Nephron (organoid): ENCODE data around the gene P3H3.
"Not testable (repeated sequence)": the region's sequence is repeated elsewhere in the genome, so short reads cannot be mapped to it uniquely, and the experiment has no call there.

Source experiments
- H3K27ac Mint-ChIP-seq, 3 experiments: 2 replicates each; pipeline ENCODE4 v1.8.0; 2020; ENCODE audit warnings: mixed read lengths in 3 of 3, mild to moderate bottlenecking in 2 of 3, moderate library complexity in 1 of 3
- H3K27me3 Mint-ChIP-seq: 2 replicates; pipeline ENCODE4 v1.8.0; 2021; ENCODE audit warnings: low read depth, mild to moderate bottlenecking, moderate library complexity, mixed read lengths
- H3K36me3 Mint-ChIP-seq: 2 replicates; pipeline ENCODE4 v1.8.0; 2020; ENCODE audit warnings: low read depth, mixed read lengths
- H3K4me1 Mint-ChIP-seq: 2 replicates; pipeline ENCODE4 v1.8.0; 2020; ENCODE audit warnings: mixed read lengths
- H3K4me3 Mint-ChIP-seq, 3 experiments: 2 replicates each; pipeline ENCODE4 v1.8.0; 2020; ENCODE audit warnings: mild to moderate bottlenecking in 3 of 3, mixed read lengths in 3 of 3, moderate library complexity in 2 of 3
- H3K9me3 Mint-ChIP-seq: 2 replicates; pipeline ENCODE4 v1.8.0; 2020; ENCODE audit warnings: mixed read lengths
- CTCF ChIP-seq, 3 experiments: fragments of 200-600 bp; sonication (generic); IDR thresholded peaks; one replicate each; pipeline ENCODE4 v1.5.0; 2021; ENCODE audit warnings: antibody characterized with exemption in 3 of 3; ENCODE audit not compliant: unreplicated experiment in 3 of 3

Gene P3H3

DNA sequence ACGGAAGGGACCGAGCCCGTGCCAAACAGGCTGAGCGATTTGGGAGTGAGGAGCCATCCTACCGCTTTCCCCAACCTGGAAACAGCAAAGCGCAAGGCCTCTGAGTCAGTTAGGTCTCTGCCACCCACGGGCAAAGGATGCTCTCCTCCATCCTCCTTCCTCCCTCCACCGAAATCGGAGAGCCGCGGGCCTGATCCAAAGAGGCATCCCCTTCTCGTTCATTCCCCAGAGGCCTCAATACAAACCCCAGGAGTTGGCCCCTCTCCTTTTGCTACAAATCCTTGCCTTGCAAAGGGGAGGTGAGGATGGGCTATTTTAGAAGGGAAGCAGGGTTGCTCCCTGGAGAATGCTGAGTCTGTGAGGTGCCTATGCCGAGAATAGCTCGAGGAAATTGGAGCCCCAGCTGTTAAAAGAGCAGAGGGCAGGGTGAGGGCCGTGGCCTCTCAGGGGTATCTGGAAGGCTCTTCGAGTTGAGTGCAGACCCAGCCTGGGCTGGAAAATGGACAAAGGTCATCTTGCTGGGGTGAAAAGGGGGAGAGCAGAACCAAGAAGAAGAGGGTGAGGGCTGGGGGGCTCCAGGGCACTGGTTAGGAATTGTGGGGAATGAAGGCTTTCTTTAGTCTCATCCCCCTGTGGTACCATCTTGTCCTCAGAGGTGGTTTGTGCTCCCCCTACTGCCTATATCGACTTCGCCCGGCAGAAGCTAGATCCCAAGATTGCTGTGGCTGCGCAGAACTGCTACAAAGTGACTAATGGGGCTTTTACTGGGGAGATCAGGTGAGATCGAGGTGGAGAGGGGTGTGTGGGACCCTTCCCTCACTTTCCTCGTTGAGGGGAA, 40.2 kb downstream of the P3H3 start:
- Mint-ChIP-seq H3K4me1 (peaks cover 37% of the 10 kb centered on the region), H3K27ac (peak overlapping the region; percentile 84 to 89 (median 89)), H3K36me3 (peaks cover 46% of the 10 kb centered on the region), H3K27me3 (peaks cover 7% of the 10 kb centered on the region), H3K4me3 (peak overlapping the region; percentile 93 to 95 (median 94)), H3K9me3 (no peaks in the 10 kb centered on the region)
- no peak for TF ChIP-seq CTCF (IDR thresholded peaks at IDR 0.05; ENCODE audit: unreplicated experiment in 3 of 3)

DNA sequence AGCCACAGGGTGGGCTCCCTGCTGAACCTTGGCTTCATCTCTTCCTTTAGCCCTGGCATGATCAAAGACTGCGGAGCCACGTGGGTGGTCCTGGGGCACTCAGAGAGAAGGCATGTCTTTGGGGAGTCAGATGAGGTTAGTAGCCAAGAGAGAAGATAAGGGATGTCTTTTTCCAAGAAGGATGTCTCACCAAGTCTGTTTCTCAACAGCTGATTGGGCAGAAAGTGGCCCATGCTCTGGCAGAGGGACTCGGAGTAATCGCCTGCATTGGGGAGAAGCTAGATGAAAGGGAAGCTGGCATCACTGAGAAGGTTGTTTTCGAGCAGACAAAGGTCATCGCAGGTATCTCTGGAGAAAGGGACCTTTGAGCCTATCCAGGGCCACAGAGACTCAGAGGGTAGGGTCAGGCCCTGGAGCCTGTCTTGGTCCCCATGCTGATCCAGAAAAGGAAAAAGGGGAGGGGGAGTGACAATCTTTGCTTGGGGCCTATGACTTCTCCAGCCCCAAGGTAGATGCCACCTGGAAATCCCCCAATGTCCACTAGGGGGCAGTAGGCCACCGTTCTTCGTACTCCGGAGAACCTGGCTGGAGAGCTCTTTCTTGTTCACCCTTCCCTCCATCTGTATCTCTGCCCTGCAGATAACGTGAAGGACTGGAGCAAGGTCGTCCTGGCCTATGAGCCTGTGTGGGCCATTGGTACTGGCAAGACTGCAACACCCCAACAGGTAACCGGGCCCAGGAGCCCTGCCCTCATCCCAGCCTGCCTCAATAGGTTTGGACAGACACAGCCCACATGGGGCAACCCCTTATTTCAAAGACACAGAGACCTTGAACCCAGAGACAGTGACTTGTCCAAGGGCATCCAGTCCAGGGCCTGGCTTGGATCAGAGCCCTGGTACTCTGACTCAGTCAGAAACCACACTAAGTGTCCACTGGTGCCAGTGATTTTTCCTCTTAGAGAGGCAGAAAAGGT, 41.1 kb downstream of the P3H3 start:
- Mint-ChIP-seq H3K27me3 (peaks cover 7% of the 10 kb centered on the region), H3K4me1 (peaks cover 42% of the 10 kb centered on the region), H3K9me3 (no peaks in the 10 kb centered on the region), H3K27ac (peak overlapping the region; percentile 84 to 89 (median 89)), H3K4me3 (peak overlapping the region; percentile 93 to 95 (median 94)), H3K36me3 (peaks cover 42% of the 10 kb centered on the region)
- TF ChIP-seq CTCF (IDR thresholded peaks at IDR 0.05; ENCODE audit: unreplicated experiment in 3 of 3), result peak; percentile 89 to 93 (median 90)

- H3K27ac Mint-ChIP-seq, H3K27me3 Mint-ChIP-seq, H3K9me3 Mint-ChIP-seq: not testable (repeated sequence)
- Mint-ChIP-seq H3K36me3 (peaks cover 32% of the 10 kb centered on the region), H3K4me1 (peaks cover 42% of the 10 kb centered on the region), H3K4me3 (peak overlapping the region; percentile 70 to 95 (median 94))
These were observed 42.1 kb downstream of the P3H3 start for GRCh38 chr12:6870304-6870703.

- Mint-ChIP-seq H3K27ac (peak overlapping the region in 2 of 3 experiments; percentile 25 to 74), H3K4me3 (peak overlapping the region; percentile 87 to 95 (median 95)), H3K4me1 (peaks cover 40% of the 10 kb centered on the region), H3K9me3 (no peaks in the 10 kb centered on the region), H3K27me3 (peaks cover 7% of the 10 kb centered on the region), H3K36me3 (peaks cover 29% of the 10 kb centered on the region)
- TF ChIP-seq CTCF (IDR thresholded peaks at IDR 0.05; ENCODE audit: unreplicated experiment in 3 of 3), result no peak
These were observed 43.1 kb downstream of the P3H3 start for GRCh38 chr12:6871052-6871957.

- peak; percentile 97 to 98 (median 97) for TF ChIP-seq CTCF (IDR thresholded peaks at IDR 0.05; ENCODE audit: unreplicated experiment in 3 of 3)
- Mint-ChIP-seq H3K9me3 (no peaks in the 10 kb centered on the region), H3K27me3 (peaks cover 7% of the 10 kb centered on the region), H3K4me3 (peak overlapping the region; percentile 87 to 95 (median 95)), H3K4me1 (peaks cover 36% of the 10 kb centered on the region), H3K36me3 (peaks cover 30% of the 10 kb centered on the region), H3K27ac (peak overlapping the region; percentile 25 to 74 (median 55))
These were observed 44.2 kb downstream of the P3H3 start for GRCh38 chr12:6872073-6873048.
